ENCODE results near the gene TBX2.

- TF ChIP-seq ETV6 (conservative IDR thresholded peaks at IDR 0.05 in 1 of 2, IDR thresholded peaks at IDR 0.05 in 1 of 2; ENCODE audit: borderline replicate concordance in 1 of 2, low read depth in 1 of 2) (no peak), MTA2 (IDR thresholded peaks at IDR 0.05; ENCODE audit: low read depth) (no peak)
Observed at GRCh38 chr17:61410141-61411010, 10.7 kb downstream of the TBX2 start.
